Prostate gland (tissue), 2 donors: ENCODE results near the gene FALEC.

Experiments
- POLR2A ChIP-seq: fragments of 450-650 bp; IDR thresholded peaks from one replicate; pipeline ENCODE4 v1.6.1; 2016; ENCODE audit warnings: antibody characterized with exemption, mild to moderate bottlenecking
- POLR2AphosphoS5 ChIP-seq: sonication (generic); formaldehyde crosslinking; IDR thresholded peaks from one replicate; pipeline ENCODE4 v1.6.1; 2017; ENCODE audit warnings: antibody characterized with exemption
- TF ChIP-seq, protein P1 (sequence below), 4 experiments: fragments of 200-600 bp in 2 of 4; fragments of 450-650 bp in 2 of 4; sonication (generic) in 2 of 4; IDR thresholded peaks; 1 replicate in 3 of 4; 2 replicates in 1 of 4; pipeline ENCODE4 v1.5.1; 2016 to 2019; ENCODE audit warnings: antibody characterized with exemption in 4 of 4, mild to moderate bottlenecking in 2 of 4, moderate library complexity in 2 of 4

DNA sequence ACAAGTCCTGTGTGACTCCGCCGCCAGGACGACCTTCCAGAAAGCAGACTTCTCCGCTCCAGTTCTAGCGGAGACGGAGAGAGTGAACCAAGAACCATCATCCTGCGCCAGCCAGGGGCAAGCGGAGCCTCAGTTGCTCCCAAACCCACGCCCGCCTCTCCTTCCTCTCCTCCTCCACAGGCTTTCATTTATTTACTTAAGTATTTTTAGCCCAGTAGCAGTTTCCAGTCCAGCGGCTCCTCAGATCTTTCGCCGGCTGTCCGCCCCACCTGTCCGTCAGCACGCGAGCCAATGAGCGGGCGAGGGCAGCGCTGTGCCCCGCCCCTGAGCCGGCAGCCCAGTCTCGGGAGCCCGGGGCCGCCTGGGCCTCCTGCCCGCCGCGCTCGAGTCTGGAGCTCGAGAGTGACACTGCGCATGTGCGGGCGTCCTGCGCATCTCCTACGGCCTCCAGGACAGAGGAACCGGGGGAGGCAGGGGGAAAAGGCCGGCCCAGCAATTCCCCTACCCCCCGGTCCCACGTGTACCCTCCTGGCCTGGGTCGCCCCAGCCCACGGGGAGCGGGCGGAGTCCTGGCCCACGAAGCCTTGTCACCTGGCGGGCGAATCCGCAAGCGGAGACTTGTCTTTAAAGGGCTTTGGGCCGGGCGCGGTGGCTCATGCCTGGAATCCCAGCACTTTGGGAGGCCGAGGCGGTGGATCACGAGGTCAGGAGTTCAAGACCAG is at the start of gene FALEC:
- TF ChIP-seq POLR2AphosphoS5 (peak; percentile 92), POLR2A (peak; percentile 48)
- TF ChIP-seq, protein P1, sequence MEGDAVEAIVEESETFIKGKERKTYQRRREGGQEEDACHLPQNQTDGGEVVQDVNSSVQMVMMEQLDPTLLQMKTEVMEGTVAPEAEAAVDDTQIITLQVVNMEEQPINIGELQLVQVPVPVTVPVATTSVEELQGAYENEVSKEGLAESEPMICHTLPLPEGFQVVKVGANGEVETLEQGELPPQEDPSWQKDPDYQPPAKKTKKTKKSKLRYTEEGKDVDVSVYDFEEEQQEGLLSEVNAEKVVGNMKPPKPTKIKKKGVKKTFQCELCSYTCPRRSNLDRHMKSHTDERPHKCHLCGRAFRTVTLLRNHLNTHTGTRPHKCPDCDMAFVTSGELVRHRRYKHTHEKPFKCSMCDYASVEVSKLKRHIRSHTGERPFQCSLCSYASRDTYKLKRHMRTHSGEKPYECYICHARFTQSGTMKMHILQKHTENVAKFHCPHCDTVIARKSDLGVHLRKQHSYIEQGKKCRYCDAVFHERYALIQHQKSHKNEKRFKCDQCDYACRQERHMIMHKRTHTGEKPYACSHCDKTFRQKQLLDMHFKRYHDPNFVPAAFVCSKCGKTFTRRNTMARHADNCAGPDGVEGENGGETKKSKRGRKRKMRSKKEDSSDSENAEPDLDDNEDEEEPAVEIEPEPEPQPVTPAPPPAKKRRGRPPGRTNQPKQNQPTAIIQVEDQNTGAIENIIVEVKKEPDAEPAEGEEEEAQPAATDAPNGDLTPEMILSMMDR (IDR thresholded peaks at IDR 0.05): peak in 2 of 4 experiments; percentile 3 to 31
